Adipose tissue (tissue), 3 donors: ENCODE results near the gene GJD3. TPM values are rescaled to one million over a fixed set of nuclear protein-coding genes. Genes with fewer than 3 reads are reported as not detected.

Source experiments
- H3K27ac ChIP-seq: one replicate; pipeline ENCODE4 v1.5.1; 2013; ENCODE audit warnings: low read depth, low read length
- WGBS, 3 donors: extraction: QIAGEN DNeasy Blood & Tissue Kit; methylation state at CpG; one replicate each; pipeline ENCODE4 v1.1.7; 2013; 5-methylcytosine and 5-hydroxymethylcytosine counted together
- polyA plus RNA-seq, 3 donors: library from polyadenylated mRNA; stranded (reverse); fragments of 200-250 nt; gene quantifications; one replicate each; pipeline ENCODE4 v1.2.3, GENCODE V29; 2013
- donor health status: healthy with polysubstance abuse.
- donor health status: Bipolar disorder and iron deficiency.
- donor health status: healthy.

Gene GJD3
- polyA plus RNA-seq, 3 donors = 0.78 to 1.0 TPM; not detected in 1

GRCh38 chr17:40355123-40355803 is 9.3 kb downstream of the GJD3 start:
- WGBS, 3 donors = 49 to 51% (median 50%) methylated on average over 29 of the region's 29 CpGs
- H3K27ac ChIP-seq = no peak overlapping the region

- no peak overlapping the region for H3K27ac ChIP-seq
- WGBS, 3 donors = 78 to 81% (median 81%) methylated on average over 28 to 30 of the region's 30 CpGs
Measured at GRCh38 chr17:40354221-40355122, 10.1 kb downstream of the GJD3 start.

- no peak overlapping the region for H3K27ac ChIP-seq
- WGBS, 3 donors = 53 to 78% (median 56%) methylated on average over 9 of the region's 9 CpGs
Measured at GRCh38 chr17:40352779-40353394, 11.7 kb downstream of the GJD3 start.

- WGBS, 3 donors = 74 to 84% (median 77%) methylated on average over 7 of the region's 7 CpGs
- H3K27ac ChIP-seq = no peak overlapping the region
Measured at GRCh38 chr17:40352237-40352778, 12.2 kb downstream of the GJD3 start.

GRCh38 chr17:40351359-40352236 is 12.9 kb downstream of the GJD3 start:
- no peak overlapping the region for H3K27ac ChIP-seq
- 84 to 86% (median 86%) methylated on average over 25 to 27 of the region's 27 CpGs for WGBS, 3 donors

- 65 to 73% (median 68%) methylated on average over 17 of the region's 17 CpGs for WGBS, 3 donors
- H3K27ac ChIP-seq = no peak overlapping the region
Measured at GRCh38 chr17:40350689-40351358, 13.7 kb downstream of the GJD3 start.

GRCh38 chr17:40349895-40350688 is 14.4 kb downstream of the GJD3 start:
- 51 to 62% (median 53%) methylated on average over 19 of the region's 19 CpGs for WGBS, 3 donors
- no peak overlapping the region for H3K27ac ChIP-seq

- WGBS, 3 donors = 59 to 80% (median 60%) methylated on average over 10 of the region's 10 CpGs
- H3K27ac ChIP-seq = no peak overlapping the region
Measured at GRCh38 chr17:40349477-40349894, 15.1 kb downstream of the GJD3 start.

- 43 to 51% (median 49%) methylated on average over 17 of the region's 17 CpGs for WGBS, 3 donors
- H3K27ac ChIP-seq = no peak overlapping the region
Measured at GRCh38 chr17:40348562-40349476, 15.7 kb downstream of the GJD3 start.

GRCh38 chr17:40348136-40348504 is 16.4 kb downstream of the GJD3 start:
- WGBS, 3 donors = 58 to 67% (median 60%) methylated on average over 5 of the region's 5 CpGs
- H3K27ac ChIP-seq = no peak overlapping the region

GRCh38 chr17:40347319-40348135 is 17.0 kb downstream of the GJD3 start:
- H3K27ac ChIP-seq = no peak overlapping the region
- WGBS, 3 donors = 14 to 59% (median 26%) methylated on average over 8 to 9 of the region's 9 CpGs

GRCh38 chr17:40346765-40347158 is 17.8 kb downstream of the GJD3 start:
- no peak overlapping the region for H3K27ac ChIP-seq
- 10 to 62% (median 24%) methylated on average over 1 of the region's 1 CpG for WGBS, 3 donors

- 33 to 50% (median 45%) methylated on average over 11 of the region's 11 CpGs for WGBS, 3 donors
- no peak overlapping the region for H3K27ac ChIP-seq
Measured at GRCh38 chr17:40345994-40346764, 18.4 kb downstream of the GJD3 start.
